Rectal smooth muscle tissue (tissue), 1 donor: ENCODE results near the gene RGS2.

ENCODE experiments used
- H3K27ac ChIP-seq: one replicate; pipeline ENCODE4 v1.7.0; 2013; ENCODE audit warnings: low read depth, low read length, inconsistent platforms
- H3K27me3 ChIP-seq: one replicate; pipeline ENCODE4 v1.7.0; 2013; ENCODE audit warnings: low read length; ENCODE audit not compliant: control insufficient read depth, insufficient read depth
- H3K36me3 ChIP-seq: one replicate; pipeline ENCODE4 v1.7.0; 2013; ENCODE audit warnings: low read length; ENCODE audit not compliant: control insufficient read depth, insufficient read depth
- H3K4me1 ChIP-seq: one replicate; pipeline ENCODE4 v1.7.0; 2013; ENCODE audit warnings: low read length; ENCODE audit not compliant: control insufficient read depth, insufficient read depth
- H3K4me3 ChIP-seq: one replicate; pipeline ENCODE4 v1.7.0; 2013; ENCODE audit warnings: low read length
- H3K9ac ChIP-seq: one replicate; pipeline ENCODE4 v1.7.0; 2013; ENCODE audit warnings: low read length

RGS2 gene

GRCh38 chr1:192849011-192849410 lies 40.2 kb downstream of the RGS2 start:
- no peak overlapping the region for H3K9ac ChIP-seq
- H3K36me3 ChIP-seq = no peaks in the 10 kb centered on the region
- H3K4me1 ChIP-seq = no peaks in the 10 kb centered on the region
- H3K4me3 ChIP-seq = no peak overlapping the region
- no peaks in the 10 kb centered on the region for H3K27me3 ChIP-seq
- no peak overlapping the region for H3K27ac ChIP-seq

- Histone ChIP-seq H3K4me1 (no peaks in the 10 kb centered on the region), H3K9ac (no peak overlapping the region), H3K27ac (no peak overlapping the region)
Measured at GRCh38 chr1:192849442-192849841, 40.6 kb downstream of the RGS2 start.

DNA sequence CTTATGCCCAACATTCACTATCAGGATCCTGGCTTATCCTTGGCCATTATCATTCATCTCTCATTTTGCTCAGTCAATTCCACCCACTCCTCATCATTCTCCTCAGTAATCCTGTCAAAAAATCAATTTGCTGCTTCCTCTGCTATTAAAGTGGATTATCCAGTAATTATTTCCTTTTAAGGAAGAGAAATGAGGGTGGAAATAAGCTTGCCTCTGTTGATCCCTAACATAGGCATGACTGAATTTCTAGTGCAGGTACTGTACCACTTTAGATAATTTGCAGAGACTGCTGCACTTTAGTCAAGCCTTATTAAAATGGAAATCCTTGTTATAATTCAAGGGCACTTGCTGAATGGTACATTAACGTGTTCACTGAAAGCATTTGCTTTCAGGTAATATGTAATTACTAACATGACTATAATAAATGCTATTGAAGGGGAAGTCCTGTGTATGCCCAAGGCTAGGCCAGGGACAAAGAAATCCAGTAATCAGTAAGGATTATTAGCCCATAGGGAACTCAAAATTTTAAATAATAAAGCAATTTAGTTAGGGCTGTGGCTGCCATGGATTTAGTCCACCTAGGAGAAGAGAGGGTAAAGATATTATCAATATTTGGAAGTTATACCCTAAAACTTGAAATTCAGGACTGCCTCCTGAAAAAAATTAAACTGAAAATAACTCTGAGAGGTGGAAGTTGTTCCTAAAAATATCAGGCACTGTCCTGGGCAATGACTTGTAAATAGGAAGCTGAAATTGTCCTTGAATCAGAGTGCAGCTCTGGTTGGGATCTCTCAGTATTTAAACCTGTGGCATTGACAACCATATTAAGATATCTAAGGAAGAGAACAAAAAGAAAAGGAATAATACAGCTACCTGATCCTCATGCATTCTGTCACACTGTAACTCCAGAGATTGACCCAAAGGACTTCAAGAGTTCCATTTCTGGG lies 43.4 kb downstream of the RGS2 start:
- no peaks in the 10 kb centered on the region for H3K27me3 ChIP-seq
- no peak overlapping the region for H3K9ac ChIP-seq
- H3K27ac ChIP-seq = no peak overlapping the region
- H3K36me3 ChIP-seq = no peaks in the 10 kb centered on the region
- H3K4me3 ChIP-seq = no peak overlapping the region
- H3K4me1 ChIP-seq = no peaks in the 10 kb centered on the region

More at GRCh38 chr1:192849442-192849841, 40.6 kb downstream of the RGS2 start:
- Histone ChIP-seq H3K27me3 (no peaks in the 10 kb centered on the region), H3K4me3 (no peak overlapping the region), H3K36me3 (no peaks in the 10 kb centered on the region)

DNA sequence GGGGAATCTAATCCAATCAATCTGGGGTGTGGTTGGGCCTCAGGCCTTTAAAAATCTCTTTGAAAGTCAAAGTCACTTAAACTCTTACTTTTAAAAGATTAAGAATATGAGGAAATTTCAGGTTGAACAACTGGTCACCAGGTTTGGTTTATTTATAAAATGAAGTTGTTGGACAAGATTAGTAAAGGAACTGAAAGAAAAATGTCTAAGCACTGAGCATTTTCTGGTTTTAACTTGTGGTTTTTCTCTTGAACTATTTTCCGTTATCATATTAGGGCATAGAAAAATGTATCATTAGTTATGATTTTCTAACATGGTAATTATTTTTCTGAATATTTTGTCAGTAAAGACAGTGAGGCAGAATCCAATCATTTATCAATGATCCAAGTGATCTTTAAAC lies 49.6 kb downstream of the RGS2 start:
- Histone ChIP-seq H3K9ac (no peak overlapping the region), H3K27me3 (no peaks in the 10 kb centered on the region), H3K27ac (no peak overlapping the region), H3K36me3 (no peaks in the 10 kb centered on the region), H3K4me1 (no peaks in the 10 kb centered on the region), H3K4me3 (no peak overlapping the region)

DNA sequence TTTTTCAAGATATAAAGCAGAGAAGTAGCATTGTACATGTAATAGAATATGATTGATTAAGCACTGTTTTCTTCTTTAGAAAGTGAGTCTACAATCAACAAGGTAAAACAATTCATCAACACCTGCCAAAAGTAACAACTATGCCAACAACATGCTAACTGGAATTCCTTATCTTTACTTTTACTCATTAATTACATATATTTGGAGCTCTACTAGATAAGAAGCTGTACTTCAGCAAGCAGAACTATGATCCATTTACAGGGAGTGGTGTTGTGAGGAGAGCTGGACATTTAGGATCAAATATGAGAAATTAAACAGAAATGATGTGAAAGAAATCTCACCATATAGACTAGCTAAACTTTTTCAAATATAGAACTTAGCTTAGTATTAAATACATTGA lies 51.0 kb downstream of the RGS2 start:
- H3K9ac ChIP-seq = no peak overlapping the region
- H3K27me3 ChIP-seq = no peaks in the 10 kb centered on the region
- H3K36me3 ChIP-seq = no peaks in the 10 kb centered on the region
- no peak overlapping the region for H3K27ac ChIP-seq
- H3K4me3 ChIP-seq = no peak overlapping the region
- no peaks in the 10 kb centered on the region for H3K4me1 ChIP-seq

DNA sequence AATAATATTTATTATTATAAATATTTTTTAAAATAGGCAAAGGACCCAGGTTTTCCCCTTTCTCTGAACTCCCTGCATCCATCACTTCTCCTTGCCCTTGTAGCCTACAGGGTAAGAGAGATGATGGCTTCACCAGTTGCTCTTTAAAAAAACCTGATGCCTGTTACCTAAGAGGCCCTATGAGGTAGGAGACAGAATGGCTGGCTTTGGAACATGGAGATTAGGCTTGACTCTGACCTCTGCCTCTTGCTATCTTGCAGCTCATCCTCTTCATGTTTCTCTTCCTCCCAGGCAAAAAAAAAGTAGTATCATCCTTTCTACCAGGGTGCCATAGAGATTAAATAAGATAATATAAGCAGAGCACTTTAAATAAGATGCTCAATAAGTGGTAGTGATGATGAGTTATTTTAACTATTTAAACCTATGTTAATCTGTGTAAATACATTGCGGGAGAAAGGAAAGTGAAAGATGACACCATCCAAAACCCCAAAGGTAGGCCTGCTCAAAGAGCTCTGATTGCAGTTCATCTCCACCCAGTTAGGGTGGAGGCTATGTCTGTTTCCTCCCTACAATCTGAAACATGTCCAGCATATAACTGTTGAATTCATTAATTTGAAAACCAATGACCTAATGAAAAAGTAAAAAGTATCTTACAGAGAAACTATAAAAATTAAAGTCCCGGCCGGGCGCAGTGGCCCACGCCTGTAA lies 51.8 kb downstream of the RGS2 start:
- Histone ChIP-seq H3K27me3 (no peaks in the 10 kb centered on the region), H3K9ac (no peak overlapping the region), H3K4me1 (no peaks in the 10 kb centered on the region), H3K4me3 (no peak overlapping the region), H3K36me3 (no peaks in the 10 kb centered on the region), H3K27ac (no peak overlapping the region)

DNA sequence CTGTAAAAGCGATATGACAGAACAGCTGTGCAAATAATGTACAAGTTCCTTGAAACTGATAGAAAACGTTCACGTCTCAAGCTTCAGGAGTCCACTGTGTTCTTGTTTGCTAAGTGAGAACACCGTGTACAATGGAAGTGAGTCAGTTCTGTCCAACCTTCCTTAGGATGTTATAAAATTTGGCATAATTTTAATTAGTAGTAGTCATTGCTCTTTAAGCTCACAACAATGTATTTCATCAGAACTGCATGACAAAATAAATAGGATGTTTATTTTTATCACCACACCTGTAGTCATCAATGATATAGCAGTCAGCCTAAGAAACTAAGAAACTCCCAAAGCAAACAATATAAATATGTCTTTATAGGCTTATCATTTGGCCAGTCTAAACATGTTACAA lies 53.0 kb downstream of the RGS2 start:
- no peaks in the 10 kb centered on the region for H3K36me3 ChIP-seq
- no peaks in the 10 kb centered on the region for H3K4me1 ChIP-seq
- H3K27ac ChIP-seq = no peak overlapping the region
- H3K4me3 ChIP-seq = no peak overlapping the region
- no peak overlapping the region for H3K9ac ChIP-seq
- H3K27me3 ChIP-seq = no peaks in the 10 kb centered on the region
